Stimulated activated CD4-positive, alpha-beta T cell treated with anti-CD3 and anti-CD28 coated beads, Interleukin-1b, Interleukin-23, amount 100 ng/mL, for 24 hours (primary cell): ENCODE results near the gene ALPI.

ENCODE experiments used
- DNase-seq, 4 experiments: peaks; one replicate each; pipeline ENCODE4 v3.0.0-alpha.2; 2020; ENCODE audit warnings: low read depth in 4 of 4, low spot score in 1 of 4

Gene ALPI

DNA sequence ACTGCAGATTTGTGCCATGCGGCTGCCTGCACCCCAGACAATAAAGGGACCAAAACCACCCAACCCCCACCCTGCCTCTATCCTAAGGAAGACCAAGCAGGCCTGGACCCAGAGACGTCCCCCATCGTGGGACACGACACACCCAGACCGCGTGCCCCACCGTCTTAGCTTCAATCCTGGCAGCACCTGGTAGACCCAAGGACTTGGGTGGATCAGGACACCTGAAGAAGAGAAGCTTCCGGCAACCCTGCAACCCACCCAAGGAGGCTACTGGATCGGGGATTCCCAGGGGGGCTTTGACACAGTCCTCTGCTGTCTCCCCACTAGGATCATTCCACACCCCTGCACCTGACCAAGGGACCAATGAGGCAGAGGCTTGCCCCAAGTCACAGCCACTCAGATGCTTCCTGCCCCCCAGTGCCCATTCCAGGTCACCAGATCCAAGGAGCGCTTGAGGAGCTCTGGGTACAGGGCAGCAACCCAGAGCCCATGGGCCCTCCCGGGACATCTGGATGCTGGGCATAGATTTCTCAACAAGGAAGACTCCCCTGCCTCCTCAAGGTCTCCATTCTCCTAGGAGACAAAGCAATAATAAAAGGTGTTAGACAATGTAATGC lies 3.6 kb downstream of the ALPI start:
- no peak for DNase-seq

- no peak for DNase-seq
These were observed 4.2 kb downstream of the ALPI start for GRCh38 chr2:232460171-232460570.

DNA sequence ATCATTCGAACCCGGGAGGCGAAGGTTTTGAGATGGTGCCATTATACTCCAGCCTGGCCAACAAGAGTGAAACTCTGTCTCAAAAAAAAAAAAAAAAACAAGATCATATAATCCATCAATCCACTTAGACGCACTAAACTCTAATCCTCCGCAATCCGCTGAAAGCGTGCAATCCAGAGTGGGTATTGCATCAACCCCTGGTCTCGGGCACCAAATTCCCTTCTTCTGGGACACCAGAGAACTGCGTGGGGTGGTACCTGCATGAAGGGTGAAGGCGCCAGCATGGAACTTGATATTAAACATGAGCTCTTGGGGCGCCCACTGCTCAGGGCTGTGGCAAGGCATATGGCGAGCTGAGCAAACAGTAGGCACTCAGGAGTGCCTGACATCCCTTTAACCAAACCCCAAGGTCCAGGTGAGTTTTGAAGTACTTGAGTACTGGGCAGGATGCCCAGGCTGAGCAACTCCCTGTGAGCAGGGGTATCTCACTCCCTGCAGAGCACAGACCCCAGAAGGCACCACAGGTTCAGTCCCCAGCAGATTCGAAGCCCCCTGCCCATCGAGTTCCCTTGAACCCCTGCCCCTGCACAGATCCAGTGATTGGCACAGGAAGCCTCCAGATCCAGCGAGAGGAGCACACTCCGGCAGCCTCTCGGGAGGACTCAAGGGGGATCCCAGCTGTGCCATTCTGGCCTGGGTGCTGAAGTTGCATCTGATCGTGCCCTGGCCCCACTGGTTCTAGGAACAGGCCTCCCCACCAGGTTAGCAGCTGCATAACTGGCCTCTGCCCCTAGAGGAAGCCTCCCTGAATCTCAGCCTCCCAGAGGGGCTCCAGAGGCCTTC lies 8.0 kb downstream of the ALPI start:
- no peak for DNase-seq

GRCh38 chr2:232464544-232464885 lies 8.6 kb downstream of the ALPI start:
- no peak for DNase-seq

DNA sequence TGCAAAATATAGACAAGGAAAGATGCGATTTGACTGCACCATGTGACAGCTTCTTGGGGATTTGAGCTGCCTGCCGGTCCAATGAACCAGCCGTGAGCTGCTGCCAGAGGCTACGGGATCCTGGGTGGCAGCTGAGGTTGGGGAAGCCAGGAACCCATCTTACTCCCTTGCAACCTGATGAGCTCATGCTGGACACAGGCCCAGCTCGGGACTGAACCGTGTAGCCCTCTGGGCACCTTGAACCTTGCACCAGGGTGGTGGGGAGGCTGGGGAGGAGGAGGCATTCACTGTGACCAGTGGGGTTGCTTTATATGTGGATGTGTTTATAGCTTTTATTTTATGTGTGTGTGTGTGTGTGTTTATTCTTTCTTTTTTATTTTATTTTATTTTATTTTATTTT lies 9.1 kb downstream of the ALPI start:
- no peak for DNase-seq

DNA sequence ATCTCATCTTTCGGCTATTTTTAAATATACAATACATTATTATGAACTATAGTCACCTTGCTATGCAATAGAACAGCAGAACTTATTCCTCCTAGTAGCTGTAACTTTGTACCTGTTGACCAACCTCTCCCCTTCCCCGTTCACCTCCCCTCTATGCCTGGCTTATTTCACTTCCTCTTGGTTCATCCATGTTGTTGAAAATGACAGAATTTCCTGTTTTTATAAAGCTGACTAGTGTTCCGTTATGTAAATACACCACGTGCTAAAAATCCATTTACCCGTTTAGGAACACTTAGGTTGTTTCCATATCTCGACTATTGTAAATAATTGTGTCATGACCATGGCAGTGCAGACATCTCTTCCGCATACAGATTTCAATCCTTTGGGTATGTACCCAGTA lies 10.3 kb downstream of the ALPI start:
- no peak for DNase-seq

DNA sequence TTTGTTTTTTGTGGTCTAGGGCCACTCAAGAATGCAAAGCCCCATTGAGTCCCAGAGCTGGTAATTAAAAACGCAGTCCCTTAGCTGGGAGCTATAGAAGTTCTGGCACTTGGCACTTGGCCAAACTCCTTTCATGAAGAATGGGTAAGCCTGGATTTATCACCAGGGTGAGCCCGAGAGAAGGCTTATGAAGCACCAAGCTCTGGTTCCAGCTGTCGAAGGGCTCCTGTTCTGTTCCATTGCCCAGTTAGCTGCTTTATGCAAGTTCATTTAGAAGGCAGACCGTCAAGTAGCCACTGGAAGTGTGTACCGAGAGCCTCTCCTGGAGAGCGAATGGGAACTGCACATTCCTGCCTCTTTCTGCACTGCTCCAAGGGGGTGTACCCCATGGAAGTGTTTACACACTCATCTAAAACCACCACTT lies 17.5 kb downstream of the ALPI start:
- DNase-seq = no peak

GRCh38 chr2:232476045-232476444 lies 20.1 kb downstream of the ALPI start:
- DNase-seq = no peak

- no peak for DNase-seq
These were observed 20.8 kb downstream of the ALPI start for GRCh38 chr2:232476791-232477190.

GRCh38 chr2:232477751-232478510 lies 22.0 kb downstream of the ALPI start:
- no peak for DNase-seq

DNA sequence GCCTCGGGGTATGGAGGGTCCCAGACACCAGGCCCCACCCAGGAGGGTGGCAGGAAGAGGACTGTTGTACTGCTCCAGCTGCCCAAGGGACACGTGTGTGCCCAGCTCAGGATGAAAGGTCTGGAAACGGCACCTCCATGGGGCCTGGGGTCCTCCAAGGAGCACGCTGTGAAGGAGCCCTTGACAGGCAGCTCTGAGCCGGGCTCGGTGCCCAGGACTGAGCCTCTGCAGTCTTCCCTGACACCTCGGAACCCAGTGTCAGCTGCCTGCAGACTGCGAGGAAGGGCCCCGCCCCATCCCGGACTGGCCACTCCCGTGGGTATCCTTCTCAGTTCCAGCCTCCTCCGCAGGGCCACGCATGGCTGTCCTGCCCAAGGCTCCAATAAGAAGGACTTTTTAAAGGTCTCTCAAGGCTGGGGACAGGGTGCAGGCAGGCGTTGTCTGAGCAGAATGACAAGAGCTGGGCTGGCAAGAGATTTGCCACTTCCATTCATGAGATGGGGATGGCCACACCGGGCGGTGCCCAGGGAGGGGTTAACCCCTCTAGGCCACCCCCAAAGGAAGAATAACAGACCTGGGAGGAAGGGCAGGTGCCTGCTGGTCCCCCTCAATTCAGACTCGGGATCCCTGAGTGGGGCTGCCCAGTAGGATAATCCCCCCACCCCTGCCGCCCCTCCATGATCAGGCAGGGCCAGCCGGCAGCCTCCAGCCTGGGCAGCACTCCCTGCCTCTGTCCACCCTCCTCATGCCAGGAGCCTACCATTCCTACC lies 22.8 kb downstream of the ALPI start:
- DNase-seq = no peak

- DNase-seq = no peak
These were observed 23.6 kb downstream of the ALPI start for GRCh38 chr2:232479341-232480200.

- no peak for DNase-seq
These were observed 24.5 kb downstream of the ALPI start for GRCh38 chr2:232480201-232481190.

DNA sequence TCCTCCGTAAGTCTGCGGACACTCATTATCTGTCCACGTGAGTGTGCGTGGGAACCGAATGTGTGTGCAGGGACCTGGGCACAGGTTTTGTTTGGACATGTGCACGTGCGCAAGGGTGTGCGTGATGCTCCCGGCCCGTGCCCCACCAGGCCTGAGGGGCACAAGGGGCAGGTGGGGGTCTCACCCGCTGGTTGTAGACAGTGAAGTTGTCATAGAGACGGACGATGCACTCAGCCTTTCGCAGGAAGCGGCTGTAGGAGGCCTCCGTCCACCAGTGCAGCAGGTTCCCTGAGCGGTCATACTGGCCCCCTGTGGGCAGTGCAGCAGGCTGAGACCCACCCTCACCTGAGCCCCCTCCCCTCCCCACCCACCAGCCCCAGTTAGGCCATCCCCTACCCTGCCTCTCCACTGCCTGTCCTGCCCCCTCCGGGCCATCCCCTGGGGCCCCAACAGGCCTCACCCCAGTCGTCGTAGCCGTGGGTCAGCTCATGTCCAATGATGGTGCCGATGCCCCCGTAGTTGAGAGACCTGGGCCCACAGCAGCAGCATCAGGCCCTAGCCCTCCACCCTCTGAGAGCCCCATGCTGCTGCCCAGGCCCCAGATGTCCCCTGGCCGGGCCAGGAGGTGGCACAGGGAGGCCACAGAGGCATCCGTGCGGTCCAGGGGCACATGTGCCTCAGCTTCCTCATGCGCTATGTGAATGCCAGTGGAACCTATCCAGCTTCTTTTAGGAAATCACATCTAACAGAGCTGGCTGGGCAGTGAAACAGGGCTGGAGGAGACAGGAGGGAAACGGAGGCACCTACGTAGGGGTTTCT lies 25.6 kb downstream of the ALPI start:
- no peak for DNase-seq

DNA sequence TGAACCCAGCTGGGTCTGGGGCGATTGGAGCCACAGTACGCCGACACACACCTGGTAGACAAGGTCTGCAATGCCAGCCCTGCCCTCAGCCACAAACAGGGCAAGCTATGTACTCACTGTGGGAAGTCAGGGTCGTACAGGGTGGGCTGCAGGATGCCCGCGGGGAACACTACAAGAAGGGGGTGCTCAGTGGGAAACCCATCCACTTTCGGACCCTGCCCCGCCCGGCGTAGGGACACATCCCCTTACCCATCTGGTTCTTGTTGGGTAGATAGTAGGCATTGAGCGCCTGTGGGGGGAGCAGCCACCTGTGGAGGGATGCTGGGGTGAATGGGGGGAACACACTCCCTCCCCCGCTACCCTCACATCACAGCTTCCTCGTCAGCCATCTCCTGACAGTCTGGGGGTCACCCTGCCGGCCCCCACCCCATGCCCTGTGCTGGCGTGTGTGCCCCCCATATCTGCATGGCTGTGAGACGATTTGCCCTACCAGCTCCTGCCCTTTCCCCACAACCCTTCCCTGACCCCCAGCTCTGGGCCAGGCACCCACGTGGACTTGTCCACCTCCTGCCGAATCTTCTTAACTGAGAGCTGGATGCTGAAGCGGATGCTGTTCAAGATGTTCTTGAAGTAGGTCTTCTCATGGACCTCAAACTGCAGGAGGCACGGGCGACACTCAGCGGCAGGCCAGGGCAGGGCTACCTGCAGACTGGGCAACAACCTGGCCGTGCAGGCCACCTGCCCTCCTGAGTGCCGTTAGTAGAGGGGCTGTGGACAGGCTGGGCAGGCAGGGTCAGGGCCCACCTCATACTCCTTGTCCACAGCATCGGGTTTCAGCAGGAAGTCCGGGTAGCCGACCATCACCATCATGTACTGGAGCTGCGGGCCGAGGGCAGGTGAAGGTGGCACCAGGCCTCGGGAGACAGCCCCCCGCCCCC lies 26.6 kb downstream of the ALPI start:
- no peak for DNase-seq

- no peak for DNase-seq
These were observed 27.5 kb downstream of the ALPI start for GRCh38 chr2:232483311-232483922.
